HK-2 (cell line): ENCODE data around the gene NPY2R.

Experiments
- DNase-seq: peaks from one replicate; pipeline ENCODE4 v3.0.0-alpha.2; 2018; ENCODE audit not compliant: unreplicated experiment

Gene NPY2R, protein sequence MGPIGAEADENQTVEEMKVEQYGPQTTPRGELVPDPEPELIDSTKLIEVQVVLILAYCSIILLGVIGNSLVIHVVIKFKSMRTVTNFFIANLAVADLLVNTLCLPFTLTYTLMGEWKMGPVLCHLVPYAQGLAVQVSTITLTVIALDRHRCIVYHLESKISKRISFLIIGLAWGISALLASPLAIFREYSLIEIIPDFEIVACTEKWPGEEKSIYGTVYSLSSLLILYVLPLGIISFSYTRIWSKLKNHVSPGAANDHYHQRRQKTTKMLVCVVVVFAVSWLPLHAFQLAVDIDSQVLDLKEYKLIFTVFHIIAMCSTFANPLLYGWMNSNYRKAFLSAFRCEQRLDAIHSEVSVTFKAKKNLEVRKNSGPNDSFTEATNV

GRCh38 chr4:155208258-155209054 lies at the start of gene NPY2R:
Gene NPY2R, plus strand, starts transcription at chr4:155208636. Its CDS starts 5,304 bp downstream, at chr4:155213940.
- no peak for DNase-seq

- no peak for DNase-seq
Measured at GRCh38 chr4:155161357-155161756, 47.1 kb upstream of the NPY2R start.

- DNase-seq, result no peak
Measured at GRCh38 chr4:155164718-155165117, 43.7 kb upstream of the NPY2R start.

DNA sequence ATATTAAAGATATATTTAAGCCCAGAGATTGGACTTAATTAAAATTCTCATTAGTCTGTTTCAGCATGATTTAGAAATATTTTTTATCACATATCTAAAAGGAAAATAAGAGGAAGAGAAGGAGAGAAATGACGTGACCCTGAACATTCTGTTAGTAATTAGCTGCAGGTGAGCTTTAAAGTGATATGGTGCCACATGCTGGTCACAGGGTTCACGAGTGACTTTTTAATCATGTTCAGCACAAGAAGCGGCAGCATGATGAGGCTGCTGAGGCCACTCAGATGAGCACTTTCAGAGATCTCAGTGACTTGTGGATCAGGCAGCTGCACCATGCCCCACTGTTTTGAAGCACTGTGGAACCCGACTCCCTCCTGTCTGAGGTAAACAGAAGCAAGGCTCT lies 37.9 kb upstream of the NPY2R start:
- no peak for DNase-seq

GRCh38 chr4:155173371-155173770 lies 35.1 kb upstream of the NPY2R start:
- DNase-seq, result no peak

DNA sequence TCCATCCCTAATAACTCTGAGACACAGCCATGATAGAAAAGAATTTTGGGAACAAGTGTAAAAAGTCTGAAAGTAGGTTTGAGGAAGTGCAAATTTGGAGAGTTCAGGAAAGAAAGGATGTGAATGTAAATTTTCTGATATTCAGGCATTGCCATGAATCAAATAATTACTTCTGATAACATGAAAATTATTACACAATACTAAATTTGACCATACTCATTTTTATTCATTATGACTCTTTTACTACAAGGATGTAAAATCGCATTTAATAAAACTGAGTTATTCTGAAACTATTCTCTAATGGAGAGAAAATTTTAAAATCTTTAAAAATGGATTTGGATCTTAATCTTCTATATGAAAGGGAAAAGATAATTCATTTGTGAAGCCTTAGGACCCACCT lies 33.8 kb upstream of the NPY2R start:
- DNase-seq, result no peak

DNA sequence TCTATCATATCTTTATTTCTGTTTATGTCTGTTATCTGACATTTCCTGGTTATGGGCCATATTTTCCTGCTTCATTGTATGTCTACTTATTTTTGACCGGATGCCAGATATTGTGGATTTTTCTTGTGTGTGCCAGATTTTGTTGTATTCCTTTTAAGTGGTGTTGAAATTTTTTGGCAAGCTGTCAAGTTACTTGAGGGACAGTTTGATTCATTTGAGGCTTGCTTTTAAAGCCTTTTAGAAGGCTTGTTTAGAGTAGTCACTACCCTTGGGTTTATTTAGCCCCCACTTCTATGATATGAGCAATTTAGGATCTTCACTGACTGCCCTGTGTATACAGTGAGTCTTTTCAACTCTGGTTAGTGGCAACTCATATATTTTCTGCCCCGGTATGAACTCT lies 29.2 kb upstream of the NPY2R start:
- DNase-seq, result no peak

DNA sequence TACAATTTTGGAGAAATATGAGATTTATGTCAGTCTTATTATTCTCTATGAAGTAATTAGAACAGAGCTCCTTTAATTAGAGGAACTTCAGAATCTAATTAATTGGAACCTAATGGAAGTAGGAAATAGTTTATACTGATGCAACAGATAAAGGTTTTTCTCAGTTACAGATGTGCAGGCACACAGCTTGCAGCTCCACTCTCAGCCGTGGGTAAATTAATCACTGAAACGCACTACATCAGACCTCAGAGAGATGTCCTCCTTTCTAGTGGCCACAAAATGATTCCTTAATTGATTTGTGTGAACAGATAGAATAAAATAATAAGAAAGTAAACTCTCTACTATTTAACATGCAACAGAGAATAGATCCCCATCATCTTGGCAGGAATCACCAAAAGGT lies 21.5 kb upstream of the NPY2R start:
- no peak for DNase-seq

GRCh38 chr4:155187989-155188388 lies 20.4 kb upstream of the NPY2R start:
- no peak for DNase-seq

DNA sequence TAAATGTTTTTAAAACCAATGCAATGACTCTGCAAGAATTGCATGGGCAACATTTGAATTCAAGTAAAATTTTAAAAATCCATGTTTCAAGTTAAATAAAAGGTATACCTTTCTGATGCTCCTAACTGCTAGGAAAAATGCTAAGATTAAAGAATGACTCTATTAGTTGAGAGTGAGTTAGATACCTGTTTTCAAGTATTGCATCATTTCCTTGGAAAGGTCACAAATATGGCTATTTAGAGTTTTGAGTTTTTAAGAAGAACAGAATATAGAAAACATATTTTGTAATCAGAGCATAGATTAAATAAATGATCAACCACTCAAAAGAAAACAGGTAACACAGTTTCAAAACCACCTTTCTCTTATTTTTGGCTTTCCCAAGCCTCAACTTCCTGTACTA lies 18.3 kb upstream of the NPY2R start:
- DNase-seq, result no peak

GRCh38 chr4:155197757-155198156 lies 10.7 kb upstream of the NPY2R start:
- no peak for DNase-seq

DNA sequence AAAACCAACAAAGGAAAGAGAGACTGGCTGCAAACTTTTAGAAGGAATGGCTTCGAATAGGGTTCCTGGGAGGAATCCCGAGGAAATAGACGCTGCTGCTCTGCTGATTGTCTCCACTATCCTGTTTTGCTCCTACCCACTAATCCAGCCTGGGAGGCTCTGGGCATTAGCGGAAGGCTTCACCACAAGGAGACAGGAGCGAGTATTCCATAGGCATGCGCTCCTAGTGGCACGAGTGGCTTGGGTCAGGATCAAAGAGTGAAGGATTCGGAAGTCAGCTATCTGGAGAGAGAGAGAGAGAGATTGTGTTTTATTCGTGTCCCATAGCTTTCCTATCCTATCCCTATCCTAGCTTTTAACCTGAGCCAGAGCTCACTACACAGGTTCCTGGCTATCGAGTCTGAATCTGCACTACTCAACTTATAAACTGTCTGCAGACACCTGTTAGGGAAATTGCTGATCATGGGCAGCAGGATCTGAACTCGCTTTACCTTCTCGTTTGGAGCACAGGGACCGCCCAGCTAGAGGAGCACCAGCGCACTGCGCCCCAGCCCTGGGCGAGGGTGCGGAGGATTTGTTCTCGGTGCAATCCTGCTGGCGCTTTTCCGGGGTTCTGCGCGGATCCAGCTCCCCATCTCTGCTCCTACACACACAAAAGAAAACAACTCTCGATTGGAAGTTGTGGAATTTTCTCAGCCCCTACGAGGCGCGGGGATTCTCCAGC lies 740 bp upstream of the NPY2R start:
- no peak for DNase-seq

DNA sequence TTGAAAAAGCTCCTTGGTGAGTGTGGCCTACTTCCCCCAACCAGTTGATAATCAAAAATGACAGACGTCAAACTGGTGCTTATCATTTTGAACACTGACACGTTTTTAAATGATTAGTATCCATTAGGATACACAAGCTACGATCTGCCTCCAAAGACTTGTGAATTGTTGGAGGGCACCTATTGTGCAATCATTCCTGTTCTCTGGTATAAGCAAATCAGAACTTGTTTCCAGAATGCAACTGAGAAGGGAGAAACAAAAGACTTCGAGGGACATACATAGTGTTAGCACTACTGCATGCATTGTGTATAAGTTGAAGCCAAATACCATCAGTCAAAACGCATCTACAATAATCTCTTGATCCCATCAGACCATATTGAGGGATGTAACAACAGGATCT lies 11.6 kb downstream of the NPY2R start:
- DNase-seq, result no peak

GRCh38 chr4:155227131-155227530 lies 18.7 kb downstream of the NPY2R start:
- no peak for DNase-seq

DNA sequence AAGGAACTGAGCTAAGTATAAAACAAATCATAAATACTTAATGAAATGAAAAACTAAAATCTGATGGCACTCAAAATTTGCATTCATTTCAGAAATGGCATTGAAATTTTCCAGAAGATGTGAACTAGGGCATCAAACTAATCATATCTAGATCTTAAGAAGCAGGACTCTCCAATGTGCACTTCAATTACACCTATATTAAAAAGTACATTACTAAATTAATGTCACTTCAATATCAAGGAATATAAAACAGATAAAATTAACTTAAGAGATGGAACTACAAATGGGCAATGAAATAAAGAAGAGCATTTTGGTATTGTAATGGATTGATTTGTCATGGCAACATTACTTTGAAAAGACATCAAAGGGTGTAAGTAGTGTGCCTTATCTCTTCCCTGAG lies 20.3 kb downstream of the NPY2R start:
- DNase-seq, result no peak

DNA sequence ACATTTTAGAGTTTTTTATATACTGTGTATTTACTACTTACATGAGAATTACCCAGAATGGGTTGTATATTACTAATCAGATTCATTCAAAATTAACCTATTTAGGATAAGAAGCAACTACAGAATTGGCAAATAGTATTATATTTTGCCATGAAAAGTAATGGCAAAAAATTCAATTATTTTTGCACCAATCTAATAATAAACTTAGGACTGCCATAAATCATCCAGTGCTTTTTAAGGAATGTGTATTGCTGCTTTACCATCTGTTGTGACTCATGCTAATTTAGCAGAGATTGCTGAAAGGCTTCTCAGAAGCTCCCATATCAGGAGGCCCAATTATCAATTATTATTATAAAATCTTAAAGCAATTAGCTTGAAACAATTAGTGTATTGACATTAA lies 24.0 kb downstream of the NPY2R start:
- DNase-seq, result no peak

DNA sequence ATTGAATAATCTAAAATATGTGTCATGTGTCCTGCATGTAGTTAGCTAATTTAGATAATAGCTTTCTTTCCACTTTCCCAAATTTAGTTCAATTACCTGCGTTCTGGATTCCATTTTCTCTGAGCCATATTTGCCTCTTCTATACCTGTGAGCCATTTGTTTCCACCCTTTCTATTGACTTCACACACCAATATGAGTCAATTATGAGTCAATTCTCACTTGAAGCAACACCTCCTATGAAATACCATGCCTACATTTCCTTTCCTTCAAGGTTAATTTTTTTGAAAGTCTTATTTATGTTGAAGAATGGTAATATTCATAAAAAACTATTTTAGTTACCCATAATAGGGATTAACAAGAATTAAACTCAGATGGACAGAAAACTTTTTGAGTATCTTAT lies 25.8 kb downstream of the NPY2R start:
- no peak for DNase-seq

- DNase-seq, result no peak
Measured at GRCh38 chr4:155237567-155237966, 29.1 kb downstream of the NPY2R start.

DNA sequence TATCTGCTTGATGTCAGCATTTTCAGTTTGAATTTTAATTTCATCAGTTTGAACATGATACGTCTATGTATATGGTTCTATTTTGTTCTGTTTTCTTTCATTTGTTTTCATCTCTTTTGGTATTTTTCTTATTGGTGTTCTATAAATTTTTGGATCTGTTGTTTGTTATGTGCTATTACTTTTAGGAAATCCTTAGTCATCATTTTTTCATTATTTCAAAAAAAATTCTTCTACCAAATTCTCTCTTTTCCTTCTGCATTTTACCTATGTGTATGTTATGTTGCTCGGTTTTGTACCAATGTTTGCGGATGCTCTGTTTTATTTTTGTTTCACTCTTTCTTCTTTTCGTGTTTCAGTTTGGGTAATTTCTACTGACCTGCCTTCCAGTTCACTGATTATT lies 32.8 kb downstream of the NPY2R start:
- no peak for DNase-seq

DNA sequence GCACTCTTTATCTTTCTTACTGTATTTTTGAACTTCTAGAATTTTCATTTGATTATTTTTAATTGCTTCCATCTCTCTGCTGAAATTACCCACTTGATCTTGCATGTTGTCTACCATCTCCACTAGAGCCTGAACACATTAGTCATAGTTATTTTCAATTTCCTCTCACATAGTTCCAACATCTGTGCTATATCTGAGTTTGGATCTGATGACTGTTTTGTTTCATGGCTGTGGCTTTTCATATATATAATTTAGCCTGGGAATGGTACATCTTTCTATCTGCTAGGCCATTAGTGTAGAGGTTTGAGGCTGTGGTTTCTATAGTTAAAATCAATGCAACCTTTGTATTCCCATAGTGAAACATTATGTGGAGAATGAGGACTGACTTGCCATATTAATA lies 33.2 kb downstream of the NPY2R start:
- DNase-seq, result no peak

- no peak for DNase-seq
Measured at GRCh38 chr4:155245105-155245504, 36.7 kb downstream of the NPY2R start.

DNA sequence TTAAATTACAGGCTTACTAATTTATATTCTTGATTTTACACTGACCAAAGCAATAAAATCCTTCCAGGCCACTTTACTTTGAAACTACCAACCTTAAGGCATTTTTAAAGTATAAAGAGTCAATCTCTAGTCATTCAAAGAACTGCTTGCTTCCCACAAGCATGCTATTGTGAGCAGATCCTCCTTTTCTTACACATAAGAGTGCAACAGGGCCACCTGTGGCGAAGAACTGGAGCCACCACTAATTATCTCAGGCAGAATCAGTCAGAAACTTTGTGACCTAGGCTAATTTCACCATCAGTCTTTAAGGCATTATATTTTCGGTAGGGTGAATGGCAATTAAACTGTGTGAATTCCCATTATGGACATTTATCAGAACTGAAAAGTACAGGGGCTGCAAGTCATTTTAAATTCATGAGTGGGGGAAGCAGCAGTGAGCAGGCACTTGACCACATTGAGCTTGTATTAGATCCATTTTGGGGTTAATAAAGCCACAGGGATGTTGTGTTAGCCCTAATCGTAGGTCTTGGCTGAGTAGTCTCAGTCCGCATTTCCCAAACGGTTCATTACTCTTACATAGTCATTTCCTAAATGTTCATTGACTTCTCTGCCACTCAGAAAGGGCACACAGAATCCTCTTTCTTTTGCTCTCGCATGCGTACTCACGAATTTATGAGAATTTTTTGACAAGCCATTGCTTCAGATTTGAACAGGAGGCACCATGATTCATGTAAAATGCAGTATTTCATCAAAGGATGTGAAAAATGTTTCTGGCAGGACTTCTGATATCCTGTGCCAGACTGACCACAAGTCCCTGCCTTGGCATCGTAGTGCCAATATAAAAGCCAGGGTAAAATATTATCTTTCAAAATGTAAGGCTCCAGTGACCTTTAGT lies 39.8 kb downstream of the NPY2R start:
- no peak for DNase-seq
